Cortex of kidney (tissue), 1 donor: ENCODE data around the gene NUDT5.
"Not testable (repeated sequence)": the region's sequence is repeated elsewhere in the genome, so short reads cannot be mapped to it uniquely, and the experiment has no call there.

Experiments used
- DNase-seq: peaks from one replicate; lab custom pipeline; 2025; lab: John Stamatoyannopoulos, UW

NUDT5 gene

DNA sequence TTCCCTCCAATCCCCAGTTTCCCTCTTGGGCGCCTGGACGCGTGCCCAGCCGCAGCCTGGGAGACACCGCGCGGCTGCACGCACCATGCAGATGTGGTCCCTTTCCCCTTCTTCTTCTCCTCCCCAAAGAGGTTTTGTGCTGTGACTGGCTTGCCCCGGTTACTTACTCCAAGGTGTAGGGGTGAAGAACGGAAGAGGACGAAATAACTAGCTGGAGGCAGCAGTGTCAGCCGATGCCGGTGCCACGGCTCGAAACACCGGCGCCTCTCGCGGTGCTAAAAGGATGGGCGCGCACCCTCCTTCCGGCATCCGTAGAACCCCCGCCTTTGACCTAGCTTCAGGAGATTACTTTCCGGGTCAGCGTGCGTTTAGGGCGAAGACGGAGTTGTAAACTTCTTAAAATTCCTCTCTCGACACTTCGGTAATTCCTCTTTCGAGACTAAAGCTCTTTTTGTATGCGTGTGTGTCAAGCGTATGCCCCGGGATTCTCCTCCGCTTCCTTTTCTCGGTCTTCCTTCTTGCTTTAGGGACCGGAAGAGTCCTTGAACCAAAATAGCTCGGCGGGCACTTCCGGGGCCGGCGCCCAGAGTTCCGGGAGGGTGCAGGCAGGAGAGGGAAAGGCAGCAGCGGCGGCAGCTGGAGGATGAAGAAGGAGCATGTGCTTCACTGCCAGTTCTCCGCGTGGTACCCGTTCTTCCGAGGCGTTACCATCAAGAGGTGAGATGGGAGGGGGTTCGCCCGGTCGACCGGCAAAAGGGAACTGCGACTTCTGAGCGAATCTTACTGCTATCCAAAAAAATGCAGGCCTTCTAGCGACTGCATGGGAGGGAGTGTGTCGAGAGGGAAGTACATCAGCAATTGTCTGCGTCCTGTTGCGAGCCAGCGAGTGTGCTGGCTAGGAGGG lies at the start of gene NUDT5, which contains the start of gene CDC123:
NUDT5 (minus strand) TSS at position 289 of the 904 bp plus-strand sequence. CDS start 9,600 bp downstream, outside the sequence.
CDC123 (plus strand) TSS at position 586 of the 904 bp plus-strand sequence; CDS start at position 644, 58 bp downstream.
- DNase-seq, result peak; percentile 46

DNA sequence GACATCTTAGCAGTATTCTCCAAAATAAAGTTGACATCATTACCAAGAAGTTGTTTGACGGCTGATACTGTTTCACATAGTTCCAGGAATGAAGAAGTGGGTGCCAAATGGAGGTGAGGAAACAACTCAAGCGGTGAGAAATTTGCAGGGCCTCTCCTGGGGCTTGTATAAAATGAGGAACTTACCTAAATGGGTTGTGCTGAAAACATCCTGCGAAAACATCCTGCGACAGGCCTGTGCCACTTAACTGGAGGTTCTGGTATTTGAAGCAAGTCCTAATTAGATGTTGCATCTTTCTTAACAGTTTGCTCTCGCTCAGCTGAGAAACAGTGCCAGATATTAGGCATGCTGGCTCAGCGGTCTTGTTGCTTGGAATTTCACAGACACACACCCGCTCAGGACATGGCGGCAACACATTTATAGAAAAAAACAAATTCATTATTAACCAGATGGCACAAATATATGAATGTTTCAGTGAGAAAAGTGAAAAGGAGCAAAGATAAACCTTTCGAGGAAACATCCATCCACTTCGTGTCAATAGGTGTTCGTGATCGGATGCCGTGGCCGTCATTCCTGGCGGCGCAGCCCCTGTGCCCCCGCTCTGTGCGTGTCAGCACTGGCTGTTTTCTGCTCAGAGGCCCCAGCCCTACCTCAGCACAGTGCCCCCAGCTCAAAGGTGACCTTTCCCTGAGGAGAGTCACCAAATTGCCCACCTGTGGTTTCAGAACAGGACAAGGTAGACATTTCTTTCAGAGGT lies 48.4 kb upstream of the NUDT5 start:
- no peak for DNase-seq

- no peak for DNase-seq
These were observed 46.3 kb upstream of the NUDT5 start for GRCh38 chr10:12241810-12242529.

GRCh38 chr10:12238821-12239220 lies 43.1 kb upstream of the NUDT5 start:
- DNase-seq, result no peak

DNA sequence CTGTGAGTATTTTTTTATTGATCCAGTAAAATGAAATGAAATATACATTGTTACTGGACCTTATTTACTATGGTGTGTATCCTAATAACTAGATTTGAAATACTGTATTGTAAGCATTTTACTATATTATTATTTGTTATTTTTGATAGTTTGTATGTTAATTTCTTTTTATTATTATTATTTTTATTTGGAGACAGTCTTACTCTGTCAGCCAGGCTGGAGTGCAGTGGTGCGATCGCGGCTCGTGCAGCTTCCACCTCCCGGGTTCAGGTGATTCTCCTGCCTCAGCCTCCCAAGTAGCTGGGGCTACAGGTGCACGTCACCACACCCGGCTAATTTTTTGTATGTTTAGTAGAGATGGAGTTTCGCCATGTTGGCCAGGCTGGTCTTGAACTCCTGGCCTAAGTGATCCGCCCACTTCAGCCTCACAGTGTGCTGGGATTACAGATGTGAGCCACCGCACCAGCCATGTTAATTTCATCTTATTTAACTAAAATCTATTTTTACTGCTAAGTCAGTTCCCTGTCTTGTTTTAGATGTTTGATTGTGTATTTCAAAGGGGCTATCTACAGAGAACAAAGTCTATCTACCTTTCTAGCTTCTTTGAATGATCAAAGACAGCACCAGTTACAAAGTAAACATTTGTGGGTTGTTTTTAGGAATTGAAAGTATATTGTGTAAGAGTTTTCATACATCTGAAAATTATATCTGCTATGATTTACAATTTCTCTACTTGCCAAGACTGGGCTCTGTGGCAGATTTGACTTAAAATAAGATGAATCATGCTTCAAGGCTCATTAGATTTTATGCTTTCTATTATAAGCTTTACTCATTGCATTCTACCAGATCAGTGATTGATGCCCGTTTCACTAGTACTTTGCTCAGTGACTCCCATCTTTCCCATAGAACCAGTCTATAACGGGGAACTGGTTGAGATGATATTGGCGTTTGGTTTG lies 41.9 kb upstream of the NUDT5 start:
- DNase-seq, result no peak

DNA sequence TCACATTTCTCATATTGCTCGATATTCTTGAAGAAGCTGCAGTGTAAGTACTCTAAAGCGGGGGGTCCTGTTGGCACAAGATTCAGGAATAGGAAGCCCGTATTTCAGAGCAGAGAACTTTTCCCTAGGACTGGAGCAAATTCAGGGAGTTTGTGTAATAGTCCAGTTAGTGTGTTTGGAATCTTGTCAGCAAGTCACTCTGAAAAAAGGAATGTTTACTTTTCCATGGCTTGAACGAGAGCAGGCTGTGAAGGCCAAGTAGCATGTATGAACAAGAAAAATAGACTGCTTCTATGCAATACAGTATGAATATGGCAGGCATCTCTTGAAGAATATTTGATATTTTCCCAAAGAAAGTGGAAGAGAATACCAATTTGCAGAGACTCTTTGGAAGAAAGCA lies 40.1 kb upstream of the NUDT5 start:
- DNase-seq, result no peak

- DNase-seq, result no peak
These were observed 39.5 kb upstream of the NUDT5 start for GRCh38 chr10:12235116-12235694.

DNA sequence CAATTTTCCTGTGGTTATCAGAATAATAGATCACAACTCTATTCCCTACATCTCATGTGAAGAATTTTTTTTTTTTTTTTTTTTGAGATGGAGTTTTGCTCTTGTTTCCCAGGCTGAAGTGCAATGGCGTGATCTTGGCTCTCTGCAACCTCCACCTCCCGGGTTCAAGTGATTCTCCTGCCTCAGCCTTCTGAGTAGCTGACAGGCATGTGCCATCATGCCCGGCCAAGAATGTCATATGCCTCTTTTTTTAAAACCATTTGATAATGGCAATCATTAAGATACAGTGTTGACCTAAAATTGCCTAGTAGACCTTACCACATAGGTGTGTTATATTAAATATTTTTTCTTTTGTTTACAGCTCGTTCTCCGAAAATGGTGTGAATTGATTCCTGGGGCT lies 39.0 kb upstream of the NUDT5 start:
- not testable (repeated sequence) for DNase-seq

DNA sequence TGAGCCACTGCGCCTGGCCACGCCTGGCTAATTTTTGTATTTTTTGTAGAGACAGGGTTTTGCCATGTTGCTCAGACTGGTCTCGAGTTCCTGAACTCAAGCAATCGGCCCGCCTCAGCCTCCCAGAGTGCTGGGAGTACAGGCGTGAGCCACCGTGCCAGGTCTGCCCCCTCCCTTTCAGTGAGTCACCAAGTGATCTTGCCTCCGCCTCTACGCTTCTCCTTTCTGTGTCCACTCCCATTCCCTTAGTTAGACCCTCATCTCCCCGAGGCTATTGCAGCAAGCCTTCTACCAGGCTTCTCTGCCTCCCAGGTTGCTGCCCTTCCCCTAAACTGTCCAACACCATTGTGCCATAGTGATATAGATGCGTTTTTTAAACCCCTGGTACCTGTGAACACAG lies 33.2 kb upstream of the NUDT5 start:
- DNase-seq, result no peak

- DNase-seq, result not testable (repeated sequence)
These were observed 30.7 kb upstream of the NUDT5 start for GRCh38 chr10:12226438-12226837.

DNA sequence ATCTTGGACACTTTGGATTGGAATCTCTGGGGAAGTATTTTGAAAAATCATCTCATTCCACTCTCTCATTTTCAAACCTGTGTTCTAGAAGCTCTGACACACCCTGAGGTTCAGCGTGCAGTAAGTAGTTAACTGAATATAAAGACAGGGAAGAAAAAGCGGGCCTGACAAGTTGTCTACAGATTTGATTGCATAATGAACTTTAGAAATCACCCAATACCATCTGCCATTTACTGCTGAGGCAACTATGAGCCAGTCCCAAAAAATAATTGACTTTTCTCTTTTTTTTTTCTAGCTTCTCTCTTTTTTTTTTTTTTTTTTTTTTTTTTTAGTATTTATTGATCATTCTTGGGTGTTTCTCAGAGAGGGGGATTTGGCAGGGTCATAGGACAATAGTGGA lies 29.8 kb upstream of the NUDT5 start:
- DNase-seq, result no peak

DNA sequence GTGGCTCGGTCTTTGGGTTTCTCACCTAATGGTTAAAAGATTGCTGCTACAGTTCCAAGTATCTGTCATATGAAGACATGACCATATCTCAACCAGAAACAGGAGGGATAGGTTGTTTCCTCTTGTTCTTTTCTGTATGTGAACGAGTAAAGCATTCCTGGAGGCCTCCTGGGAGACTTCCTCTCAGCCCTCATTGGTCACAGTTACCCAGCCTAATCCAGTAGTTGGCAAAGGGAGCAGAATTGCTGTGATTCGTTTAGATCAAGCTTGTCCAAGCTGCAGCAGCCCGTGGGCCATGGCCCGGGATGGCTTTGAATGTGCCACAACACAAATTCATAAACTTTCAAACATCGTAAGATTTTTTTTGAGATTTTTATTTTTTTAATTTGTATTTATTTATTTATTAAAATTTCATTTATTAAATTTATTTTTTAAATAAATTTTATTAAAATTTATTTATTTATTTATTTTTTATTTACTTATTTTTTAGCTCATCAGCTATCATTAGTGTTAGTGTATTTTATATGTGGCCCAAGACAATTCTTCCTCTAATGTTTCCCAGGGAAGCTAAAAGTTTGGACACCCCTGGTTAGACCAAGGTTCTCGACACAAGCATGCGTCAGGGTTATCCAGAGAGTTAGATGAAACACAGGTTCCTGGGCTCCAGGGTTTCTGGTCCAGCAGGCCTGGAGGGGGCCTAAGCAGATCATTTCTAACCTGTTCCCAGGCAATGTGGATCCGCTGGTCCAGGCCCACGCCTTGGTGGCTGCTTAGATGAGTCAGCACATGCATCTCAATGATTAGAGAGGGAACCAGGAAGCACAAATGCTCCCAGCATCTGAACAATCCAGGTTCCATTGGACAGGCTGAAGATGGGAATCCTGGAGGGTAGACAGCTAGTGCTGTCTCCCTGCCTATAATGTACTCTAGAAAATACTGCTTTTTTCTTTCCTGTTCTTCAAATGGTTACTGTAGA lies 25.9 kb upstream of the NUDT5 start:
- DNase-seq, result no peak

DNA sequence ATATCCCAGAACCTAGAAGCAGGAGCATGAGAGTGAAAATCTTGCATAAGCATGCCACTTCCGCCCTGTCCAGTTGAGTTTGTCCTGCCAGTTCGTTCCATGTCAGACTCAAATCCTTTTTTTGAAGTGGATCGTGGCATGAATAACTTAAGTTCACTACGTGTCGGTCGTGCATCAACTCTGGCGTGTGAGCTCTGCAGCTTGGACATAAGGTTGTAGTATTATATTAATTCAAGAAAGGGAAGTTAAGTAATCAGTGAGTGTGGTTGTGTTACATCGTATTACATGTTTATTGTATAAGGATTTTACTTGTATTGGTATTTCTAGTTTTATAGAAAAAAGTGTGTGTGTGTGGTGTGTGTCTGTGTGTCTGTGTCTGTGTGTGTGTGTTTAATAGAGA lies 23.3 kb upstream of the NUDT5 start:
- no peak for DNase-seq

- DNase-seq, result no peak
These were observed 19.1 kb upstream of the NUDT5 start for GRCh38 chr10:12214763-12215218.

DNA sequence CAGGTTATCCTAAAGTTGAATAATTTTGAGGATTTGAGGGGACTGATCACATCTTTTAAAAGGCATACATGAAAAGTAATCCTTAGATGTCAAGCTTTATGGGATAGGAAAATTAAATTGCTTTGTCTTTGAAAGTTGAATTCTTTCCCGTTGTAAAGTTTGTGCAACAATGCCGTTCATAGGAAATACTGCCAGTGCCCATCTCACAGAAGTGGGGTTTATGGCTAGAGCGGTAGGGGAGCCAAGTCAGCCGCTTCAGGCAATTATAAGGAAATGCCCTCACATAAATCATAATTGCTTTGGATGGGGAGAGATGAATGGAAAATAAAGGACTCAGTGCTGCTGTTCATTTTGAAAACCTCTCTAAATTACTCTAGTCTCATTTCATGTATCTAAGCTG lies 18.4 kb upstream of the NUDT5 start:
- no peak for DNase-seq

GRCh38 chr10:12213621-12214020 lies 17.9 kb upstream of the NUDT5 start:
- no peak for DNase-seq

DNA sequence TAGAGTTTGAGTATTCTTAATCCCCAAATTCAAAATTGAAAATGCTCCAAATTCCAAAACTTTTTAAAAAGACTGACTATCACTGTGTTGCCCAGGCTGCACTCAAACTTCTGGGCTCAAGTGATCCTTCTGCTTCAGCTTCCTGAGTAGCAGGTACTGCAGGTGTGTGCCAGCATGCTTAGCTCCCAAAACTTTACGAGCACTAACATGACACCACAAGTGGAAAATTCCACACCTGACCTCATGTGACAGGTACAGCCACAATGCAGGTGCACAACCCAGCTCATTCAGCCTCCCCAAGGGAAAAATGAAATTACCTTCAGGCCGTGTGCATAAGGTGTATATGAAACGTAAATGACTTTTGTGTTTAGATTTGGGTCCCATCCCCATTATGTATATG lies 16.8 kb upstream of the NUDT5 start:
- no peak for DNase-seq

DNA sequence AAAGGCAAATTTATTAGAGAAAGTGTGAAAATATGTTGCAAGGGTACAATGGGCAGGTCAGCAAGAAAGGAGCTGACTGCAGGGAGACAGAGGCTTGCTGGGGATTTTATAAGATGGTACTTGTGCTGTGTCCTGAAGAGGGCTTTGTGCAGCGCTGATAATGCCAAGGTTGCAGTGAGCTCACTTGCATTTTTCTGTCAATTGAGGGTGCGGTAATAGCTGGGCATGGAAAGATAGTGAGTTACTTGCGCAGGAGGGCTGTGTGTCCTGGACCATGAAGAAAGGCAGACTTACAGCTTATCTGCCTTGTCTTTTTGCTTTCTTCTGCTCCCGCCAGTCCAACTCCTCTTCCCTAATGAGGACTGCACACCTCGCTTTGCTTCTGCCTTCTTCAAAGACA lies 12.8 kb upstream of the NUDT5 start:
- no peak for DNase-seq

- DNase-seq, result no peak
These were observed 11.4 kb upstream of the NUDT5 start for GRCh38 chr10:12207114-12207513.
